DND-41 (cell line): Measurements from ENCODE around the gene AACS.

Source experiments
- EZH2 ChIP-seq: IDR thresholded peaks from 3 replicates; pipeline ENCODE4 v1.6.1; 2012; ENCODE audit warnings: borderline replicate concordance, low read depth, mild to moderate bottlenecking, moderate library complexity, low read length, inconsistent platforms; ENCODE audit not compliant: severe bottlenecking
- TF ChIP-seq, protein P1 (sequence below): IDR thresholded peaks from 2 replicates; pipeline ENCODE4 v1.5.1; 2012; ENCODE audit warnings: borderline replicate concordance, low read length, moderate library complexity, mild to moderate bottlenecking; ENCODE audit not compliant: poor library complexity, severe bottlenecking; ENCODE audit errors: extremely low read depth

DNA sequence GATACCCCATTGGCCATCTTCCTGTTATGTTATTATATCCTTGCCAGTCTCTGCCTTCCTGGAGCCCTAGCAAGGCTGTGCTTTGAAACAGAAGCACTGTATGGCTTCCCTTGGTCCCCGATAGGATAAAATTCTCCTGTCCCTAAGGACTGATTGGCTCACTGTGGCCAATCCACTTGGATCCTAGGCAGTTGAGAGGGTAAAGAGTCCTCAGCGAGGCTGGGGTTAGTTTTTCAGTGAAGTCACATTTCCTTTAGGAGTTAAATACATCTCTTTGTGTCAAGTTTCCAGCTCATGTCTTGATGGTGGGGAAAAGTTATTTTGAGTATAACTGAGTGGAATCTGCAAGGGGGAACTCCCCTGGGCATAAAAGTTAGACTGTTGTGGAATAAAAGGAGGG, 7.3 kb downstream of the AACS start:
- TF ChIP-seq, protein P1, sequence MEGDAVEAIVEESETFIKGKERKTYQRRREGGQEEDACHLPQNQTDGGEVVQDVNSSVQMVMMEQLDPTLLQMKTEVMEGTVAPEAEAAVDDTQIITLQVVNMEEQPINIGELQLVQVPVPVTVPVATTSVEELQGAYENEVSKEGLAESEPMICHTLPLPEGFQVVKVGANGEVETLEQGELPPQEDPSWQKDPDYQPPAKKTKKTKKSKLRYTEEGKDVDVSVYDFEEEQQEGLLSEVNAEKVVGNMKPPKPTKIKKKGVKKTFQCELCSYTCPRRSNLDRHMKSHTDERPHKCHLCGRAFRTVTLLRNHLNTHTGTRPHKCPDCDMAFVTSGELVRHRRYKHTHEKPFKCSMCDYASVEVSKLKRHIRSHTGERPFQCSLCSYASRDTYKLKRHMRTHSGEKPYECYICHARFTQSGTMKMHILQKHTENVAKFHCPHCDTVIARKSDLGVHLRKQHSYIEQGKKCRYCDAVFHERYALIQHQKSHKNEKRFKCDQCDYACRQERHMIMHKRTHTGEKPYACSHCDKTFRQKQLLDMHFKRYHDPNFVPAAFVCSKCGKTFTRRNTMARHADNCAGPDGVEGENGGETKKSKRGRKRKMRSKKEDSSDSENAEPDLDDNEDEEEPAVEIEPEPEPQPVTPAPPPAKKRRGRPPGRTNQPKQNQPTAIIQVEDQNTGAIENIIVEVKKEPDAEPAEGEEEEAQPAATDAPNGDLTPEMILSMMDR, result no peak
- no peak for TF ChIP-seq EZH2
